IMR-90 (cell line): ENCODE measurements around the gene KIF6. TPM values are rescaled to one million over a fixed set of nuclear protein-coding genes. Genes with fewer than 3 reads are reported as not detected.

Experiments
- ATAC-seq: fragments of 200-7000 bp; cut with Tn5 transposase; 2 replicates; pipeline ENCODE4 v1.9.1; 2020; ENCODE audit warnings: low read depth, mild to moderate bottlenecking, moderate library complexity
- BruUV-seq: library from RNA; stranded (reverse); fragments of 400-500 nt; replicated peaks from 2 replicates; lab custom pipeline; 2021; lab: Mats Ljungman, UMichigan
- CTCF ChIA-PET: fragments of 300-600 bp; formaldehyde crosslinking; extraction: SDS; loops from one replicate; lab custom pipeline; 2021; ENCODE audit warnings: antibody characterized with exemption; lab: Yijun Ruan, JAX
- POLR2A ChIA-PET: fragments of 300-600 bp; sonication (Branson Sonifier 250); formaldehyde crosslinking; loops from one replicate; lab custom pipeline; 2022; ENCODE audit warnings: antibody characterized with exemption; ENCODE audit not compliant: unreplicated experiment; lab: Charles Lee
- DNase-seq: peaks from one replicate; pipeline ENCODE4 v3.0.0; 2013
- H2AFZ ChIP-seq: replicated peaks from 2 replicates; pipeline ENCODE3; 2013; ENCODE audit warnings: low read length, mild to moderate bottlenecking; ENCODE audit not compliant: poor library complexity
- H2AK5ac ChIP-seq: 2 replicates; pipeline ENCODE4 v1.6.1; 2013; ENCODE audit warnings: low read depth, low read length, inconsistent platforms
- H2AK9ac ChIP-seq: replicated peaks from 2 replicates; pipeline ENCODE3; 2013; ENCODE audit warnings: mild to moderate bottlenecking, low read depth, low read length, moderate library complexity; ENCODE audit not compliant: poor library complexity
- H2BK120ac ChIP-seq: 2 replicates; pipeline ENCODE4 v1.6.1; 2013; ENCODE audit warnings: low read depth, low read length, inconsistent platforms
- H2BK15ac ChIP-seq: 3 replicates; pipeline ENCODE4 v1.6.1; 2013; ENCODE audit warnings: low read depth, low read length, inconsistent platforms
- H2BK20ac ChIP-seq: 2 replicates; pipeline ENCODE4 v1.6.1; 2013; ENCODE audit warnings: low read depth, mild to moderate bottlenecking, inconsistent platforms, low read length, moderate library complexity
- H2BK5ac ChIP-seq: 2 replicates; pipeline ENCODE4 v1.6.1; 2013; ENCODE audit warnings: mild to moderate bottlenecking, low read depth, low read length, inconsistent platforms; ENCODE audit not compliant: poor library complexity, severe bottlenecking
- H3K14ac ChIP-seq: replicated peaks from 2 replicates; pipeline ENCODE4 v1.6.1; 2013; ENCODE audit warnings: low read depth, low read length, inconsistent platforms
- H3K18ac ChIP-seq: 2 replicates; pipeline ENCODE4 v1.6.1; 2013; ENCODE audit warnings: low read depth, low read length, control low read depth
- H3K23ac ChIP-seq: 2 replicates; pipeline ENCODE4 v1.6.1; 2013; ENCODE audit warnings: low read depth, low read length, inconsistent platforms
- H3K27ac ChIP-seq: 2 replicates; pipeline ENCODE4 v1.5.1; 2013; ENCODE audit warnings: mild to moderate bottlenecking, control low read depth, low read length; ENCODE audit not compliant: insufficient read depth
- H3K27me3 ChIP-seq: 2 replicates; pipeline ENCODE4 v1.6.1; 2013; ENCODE audit warnings: low read length; ENCODE audit not compliant: control insufficient read depth, insufficient read depth
- H3K36me3 ChIP-seq: 2 replicates; pipeline ENCODE4 v1.6.1; 2013; ENCODE audit warnings: low read length, mixed read lengths; ENCODE audit not compliant: control insufficient read depth, insufficient read depth
- H3K4ac ChIP-seq: 2 replicates; pipeline ENCODE4 v1.6.1; 2013; ENCODE audit warnings: low read depth, low read length, inconsistent platforms
- H3K4me1 ChIP-seq: 2 replicates; pipeline ENCODE4 v1.6.1; 2013; ENCODE audit warnings: low read length, mixed read lengths; ENCODE audit not compliant: control insufficient read depth, insufficient read depth
- H3K4me2 ChIP-seq: 2 replicates; pipeline ENCODE4 v1.6.1; 2013; ENCODE audit warnings: low read depth, mild to moderate bottlenecking, control low read depth, low read length, moderate library complexity
- H3K4me3 ChIP-seq: 2 replicates; pipeline ENCODE4 v1.5.1; 2013; ENCODE audit warnings: low read depth, mild to moderate bottlenecking, control low read depth, low read length, moderate library complexity; ENCODE audit not compliant: insufficient read depth
- H3K56ac ChIP-seq: 2 replicates; pipeline ENCODE4 v1.6.1; 2013; ENCODE audit warnings: low read length, inconsistent platforms; ENCODE audit not compliant: insufficient read depth; ENCODE audit errors: extremely low read depth
- H3K79me1 ChIP-seq, 2 experiments: 2 replicates each; pipeline ENCODE4 v1.6.1; 2013; ENCODE audit warnings: low read length in 2 of 2, inconsistent platforms in 1 of 2, low read depth in 1 of 2
- H3K9ac ChIP-seq: 2 replicates; pipeline ENCODE4 v1.6.1; 2013; ENCODE audit warnings: low read depth, low read length, control low read depth
- H3K9me1 ChIP-seq: 2 replicates; pipeline ENCODE4 v1.6.1; 2013; ENCODE audit warnings: low read length, inconsistent platforms; ENCODE audit not compliant: insufficient read depth
- H3K9me3 ChIP-seq: 2 replicates; pipeline ENCODE4 v1.6.1; 2013; ENCODE audit warnings: low read length; ENCODE audit not compliant: control insufficient read depth, insufficient read depth
- H4K20me1 ChIP-seq: 2 replicates; pipeline ENCODE4 v1.6.1; 2013; ENCODE audit warnings: low read length, inconsistent platforms; ENCODE audit not compliant: insufficient read depth
- H4K5ac ChIP-seq: 2 replicates; pipeline ENCODE4 v1.6.1; 2013; ENCODE audit warnings: mild to moderate bottlenecking, low read depth, low read length, control low read depth
- H4K8ac ChIP-seq, 2 experiments: 2 replicates each; pipeline ENCODE4 v1.6.1; 2013; ENCODE audit warnings: low read depth in 2 of 2, low read length in 2 of 2, control low read depth in 1 of 2, inconsistent platforms in 1 of 2
- H4K91ac ChIP-seq: 2 replicates; pipeline ENCODE4 v1.6.1; 2013; ENCODE audit warnings: low read depth, low read length, inconsistent platforms; ENCODE audit not compliant: insufficient read depth
- BHLHE40 ChIP-seq: fragments of 150-350 bp; IDR thresholded peaks from 2 replicates; pipeline ENCODE4 v1.6.1; 2016; ENCODE audit warnings: mild to moderate bottlenecking, low read depth, low read length
- CEBPB ChIP-seq: IDR thresholded peaks from 2 replicates; pipeline ENCODE4 v1.6.1; 2012; ENCODE audit warnings: low read depth, low read length, improper control_type of control experiment
- FOS ChIP-seq: fragments of 150-350 bp; IDR thresholded peaks from 2 replicates; pipeline ENCODE4 v1.6.1; 2016; ENCODE audit warnings: low read depth, low read length
- WGBS, 2 experiments: methylation state at CpG; one replicate each; pipeline versions ENCODE4 v1.1.5 to v1.1.7; 2013; ENCODE audit warnings: missing lambda C conversion rate in 2 of 2; ENCODE audit not compliant: insufficient read length in 1 of 2; ENCODE audit errors: extremely low coverage in 2 of 2; 5-methylcytosine and 5-hydroxymethylcytosine counted together
- dilution Hi-C: fragments of 300-500 bp; cut with HindIII; formaldehyde crosslinking; loops from one replicate; pipeline ENCODE4 v1.14.3; 2018; ENCODE audit warnings: low sequenced_read_pairs; ENCODE audit not compliant: unreplicated experiment
- in situ Hi-C: fragments of 300-500 bp; cut with MboI; formaldehyde crosslinking; loops from 3 replicates; pipeline ENCODE4 v1.14.3; 2019; ENCODE audit warnings: low sequenced_read_pairs, inconsistent platforms, mixed read lengths
- intact Hi-C: fragments of 100-400 bp; cut with micrococcal nuclease; formaldehyde crosslinking; loops from 2 replicates; pipeline ENCODE4 v1.10.0; 2022
- polyA plus RNA-seq, 3 experiments: library from polyadenylated mRNA; depleted of rRNA; stranded (reverse); fragments of >200 nt; gene quantifications; 2 replicates each; pipeline ENCODE4 v1.2.3, GENCODE V29; 2012; ENCODE audit warnings: low replicate concordance in 1 of 3
- total RNA-seq: library from RNA; depleted of rRNA; stranded (reverse); fragments of >200 nt; gene quantifications from 2 replicates; pipeline ENCODE4 v1.2.3, GENCODE V29; 2012

The KIF6 gene
- total and polyA plus RNA-seq, 2 of the 4 experiments (the other 2 are of a cell fraction): under 0.01 to 0.10 TPM

DNA sequence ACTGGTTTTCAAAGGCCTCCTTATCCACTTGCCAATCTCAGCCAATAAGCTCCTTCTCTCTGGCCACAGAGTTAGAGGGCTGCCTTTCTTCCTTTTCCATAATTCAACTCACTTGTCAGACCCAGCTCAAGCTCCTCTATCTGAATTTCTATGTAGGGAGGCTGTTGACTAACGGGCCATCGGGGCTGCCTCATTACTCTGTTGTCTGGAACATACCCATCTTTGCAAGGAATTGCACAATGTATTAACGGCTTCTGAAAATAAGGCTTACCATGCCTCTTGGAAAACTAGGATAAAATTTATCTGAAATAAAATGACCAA lies 28.5 kb upstream of the KIF6 start:
- Histone ChIP-seq H4K8ac (no peak overlapping the region), H3K27me3 (peaks cover 4% of the 10 kb centered on the region), H4K91ac (no peak overlapping the region), H2AK9ac (no peak overlapping the region), H2AK5ac (no peak overlapping the region), H3K9me3 (no peaks in the 10 kb centered on the region), H3K27ac (no peak overlapping the region), H3K14ac (no peak overlapping the region), H3K4me1 (no peaks in the 10 kb centered on the region), H3K4ac (no peak overlapping the region), H2BK20ac (no peak overlapping the region), H3K56ac (no peak overlapping the region), H3K4me2 (no peak overlapping the region), H3K23ac (no peak overlapping the region), H2BK15ac (no peak overlapping the region), H4K20me1 (no peaks in the 10 kb centered on the region), H3K9ac (no peak overlapping the region), H4K5ac (no peak overlapping the region), H3K36me3 (no peaks in the 10 kb centered on the region), H2AFZ (no peak overlapping the region), H3K4me3 (no peak overlapping the region), H3K18ac (no peak overlapping the region), H2BK5ac (no peak overlapping the region), H2BK120ac (no peak overlapping the region), H3K79me1 (no peaks in the 10 kb centered on the region), H3K9me1 (no peaks in the 10 kb centered on the region)
- in situ Hi-C loops: no loop called here
- TF ChIP-seq CEBPB: 0 out of 2 replicates have a peak, but pooled peaks have one; percentile 22
- no peak for TF ChIP-seq BHLHE40
- TF ChIP-seq FOS: no peak
- BruUV-seq: no TSS peak
- DNase-seq: no peak
- no CpG with 5 or more reads among the region's 3 CpGs for WGBS, 2 experiments
- POLR2A ChIA-PET: no interaction called here
- intact Hi-C loops: no loop called here
- no peak for ATAC-seq
- dilution Hi-C loops: no loop called here
- CTCF ChIA-PET: no interaction called here
